GM21619 (cell line): ENCODE measurements around the gene ITPK1.

ENCODE experiments used
- ATAC-seq: cut with Tn5 transposase; IDR thresholded peaks from one replicate; pipeline ENCODE4 v1.9.1; 2021; ENCODE audit not compliant: unreplicated experiment

Gene ITPK1

GRCh38 chr14:92903359-92903758, 212.4 kb downstream of the ITPK1 start:
- no peak for ATAC-seq

DNA sequence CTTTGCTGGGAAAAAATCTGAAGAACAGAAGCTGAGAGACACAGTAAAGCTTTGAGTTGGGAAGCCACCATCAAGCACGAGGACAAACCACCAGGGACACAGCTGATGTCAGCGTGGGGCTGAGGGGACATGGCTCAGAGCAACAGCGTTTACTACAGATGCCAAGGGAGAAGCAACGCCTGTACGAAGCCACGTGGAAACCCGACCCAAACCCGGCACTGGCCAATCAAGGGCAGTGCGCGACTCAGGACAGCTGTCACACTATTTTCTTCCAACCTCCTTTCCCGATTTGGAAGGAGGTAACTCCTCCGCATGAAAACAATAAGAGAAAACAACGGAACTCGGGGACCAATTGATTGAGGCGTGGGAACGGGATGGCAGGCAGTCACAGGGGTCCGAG, 213.0 kb downstream of the ITPK1 start:
- no peak for ATAC-seq

GRCh38 chr14:92902191-92902590, 213.5 kb downstream of the ITPK1 start:
- no peak for ATAC-seq

GRCh38 chr14:92900660-92901059, 215.1 kb downstream of the ITPK1 start:
- no peak for ATAC-seq

- ATAC-seq = no peak
Measured at GRCh38 chr14:92898566-92899131, 217.1 kb downstream of the ITPK1 start.

DNA sequence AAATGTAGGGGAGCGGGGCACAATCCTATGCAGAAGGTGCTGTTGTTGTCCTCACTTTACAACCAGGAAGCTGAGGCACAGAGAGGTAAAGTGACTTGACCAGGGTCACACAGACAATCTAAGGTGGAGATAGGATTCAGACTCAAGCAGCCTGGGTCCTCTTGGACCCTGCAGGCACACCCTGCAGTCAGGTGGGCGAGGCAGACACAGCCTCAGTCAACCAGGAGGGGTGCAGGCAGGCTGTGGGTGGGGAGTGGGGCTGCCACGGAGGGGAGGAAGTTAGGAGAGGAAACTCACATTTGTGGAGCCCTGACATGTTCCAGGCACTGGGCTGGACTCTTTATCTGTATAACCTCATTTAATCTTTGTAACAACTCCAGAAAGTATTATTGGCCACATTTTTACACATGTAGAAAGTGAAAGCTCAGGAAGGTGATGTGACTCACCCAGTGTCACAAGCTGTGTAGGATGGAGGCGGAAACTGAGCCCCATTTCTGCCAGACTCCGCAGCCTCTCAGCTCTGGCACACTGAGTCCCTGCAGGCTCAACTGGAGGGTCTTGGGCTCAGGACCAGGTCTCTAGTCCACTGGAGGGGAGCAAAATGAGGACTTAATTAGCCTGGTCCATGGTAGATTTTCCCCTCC, 217.7 kb downstream of the ITPK1 start:
- ATAC-seq = no peak

GRCh38 chr14:92895352-92895878, 220.3 kb downstream of the ITPK1 start:
- no peak for ATAC-seq

GRCh38 chr14:92892589-92892988, 223.1 kb downstream of the ITPK1 start:
- ATAC-seq = no peak

GRCh38 chr14:92890830-92891588, 224.7 kb downstream of the ITPK1 start:
- no peak for ATAC-seq

DNA sequence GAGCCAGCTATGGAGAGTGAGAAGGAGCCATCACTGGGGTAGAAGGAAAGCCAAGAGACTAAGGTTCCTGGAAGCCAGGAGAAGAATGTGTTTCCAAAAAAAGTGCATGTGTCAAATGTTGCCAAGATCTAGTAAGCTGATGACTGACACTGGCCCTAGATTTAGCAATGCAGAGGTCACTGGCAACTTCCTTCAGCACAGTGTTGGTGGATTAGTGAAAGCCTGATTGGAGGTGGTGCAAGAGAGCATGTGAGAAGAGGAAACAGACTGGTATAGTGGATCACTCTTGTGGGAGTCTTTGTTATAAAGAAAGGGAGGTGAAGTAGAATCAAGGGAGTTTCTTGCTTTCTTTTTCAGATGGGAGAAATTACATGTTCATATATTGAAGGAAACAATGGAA, 226.8 kb downstream of the ITPK1 start:
- ATAC-seq = no peak

DNA sequence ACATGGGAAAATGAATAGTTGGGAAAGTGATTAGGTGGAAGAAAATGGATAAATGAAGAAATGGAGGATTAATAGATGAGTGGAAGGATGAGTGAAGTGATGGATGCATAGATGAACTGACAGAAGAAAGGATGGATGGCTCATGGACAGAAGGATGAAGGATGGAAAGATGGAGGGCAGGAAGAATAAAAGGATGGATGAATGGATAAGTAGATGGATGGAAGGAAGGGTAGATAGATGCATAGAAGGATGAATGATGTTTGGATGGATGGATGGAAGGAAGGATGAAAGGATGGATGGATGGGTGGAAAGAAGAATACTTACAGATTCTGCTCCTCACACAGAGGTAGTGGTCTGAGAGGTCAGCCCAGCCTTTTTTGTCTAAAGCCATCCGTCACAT, 228.6 kb downstream of the ITPK1 start:
- no peak for ATAC-seq
